Measurements from ENCODE around the gene MAD2L1BP. TPM values are rescaled to one million over a fixed set of nuclear protein-coding genes. Genes with fewer than 3 reads are reported as not detected.
A peak's percentile ranks its signal among the peaks of the same experiment; 100 is the strongest.
"Not testable (repeated sequence)": the region's sequence is repeated elsewhere in the genome, so short reads cannot be mapped to it uniquely, and the experiment has no call there.

The MAD2L1BP gene
- total RNA-seq, 1 donor from 2014 or later, result 27.9 TPM

- no peaks in the 10 kb centered on the region for H3K27me3 ChIP-seq (ENCODE audit: control insufficient read depth, insufficient read depth, low read length)
- no peak overlapping the region for H3K4me3 ChIP-seq (ENCODE audit: low read depth, low read length)
- H3K36me3 ChIP-seq (ENCODE audit: control insufficient read depth, insufficient read depth, low read length), result no peaks in the 10 kb centered on the region
- TF ChIP-seq CTCF (IDR thresholded peaks at IDR 0.05; ENCODE audit: insufficient read depth, low read length, severe bottlenecking), result no peak
- FAIRE-seq (no peak), DNase-seq (ENCODE audit: low read depth) (no peak)
Measured at GRCh38 chr6:43647613-43648012, 12.0 kb downstream of the MAD2L1BP start.

DNA sequence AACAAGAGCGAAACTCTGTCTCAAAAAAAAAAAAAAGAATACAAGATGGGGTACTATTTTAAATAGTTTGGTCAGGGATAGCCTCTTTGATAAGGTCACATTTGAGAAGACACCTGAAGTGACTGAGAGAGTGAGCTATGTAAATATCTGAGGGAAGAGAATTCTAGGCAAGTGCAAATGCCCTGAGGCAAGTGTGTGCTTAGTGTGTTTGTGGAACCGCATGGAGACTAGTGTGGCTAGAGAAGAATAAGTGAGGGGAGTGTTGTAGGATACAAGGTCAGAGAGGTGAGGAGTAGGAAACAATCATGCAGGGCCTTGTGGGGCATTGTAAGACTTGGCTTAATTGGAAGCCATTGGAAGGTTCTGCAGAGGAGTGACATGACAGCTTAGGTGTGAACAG is 12.6 kb downstream of the MAD2L1BP start:
- H3K4me3 ChIP-seq (ENCODE audit: low read depth, low read length), result no peak overlapping the region
- no peak for FAIRE-seq
- no peak for TF ChIP-seq CTCF (IDR thresholded peaks at IDR 0.05; ENCODE audit: insufficient read depth, low read length, severe bottlenecking)
- no peak for DNase-seq (ENCODE audit: low read depth)
- no peaks in the 10 kb centered on the region for H3K36me3 ChIP-seq (ENCODE audit: control insufficient read depth, insufficient read depth, low read length)
- H3K27me3 ChIP-seq (ENCODE audit: control insufficient read depth, insufficient read depth, low read length), result no peaks in the 10 kb centered on the region

GRCh38 chr6:43652822-43653221 is 17.2 kb downstream of the MAD2L1BP start:
- not testable (repeated sequence) for DNase-seq (ENCODE audit: low read depth); FAIRE-seq; H3K4me3 ChIP-seq (ENCODE audit: low read depth, low read length); H3K27me3 ChIP-seq (ENCODE audit: control insufficient read depth, insufficient read depth, low read length); H3K36me3 ChIP-seq (ENCODE audit: control insufficient read depth, insufficient read depth, low read length)

DNA sequence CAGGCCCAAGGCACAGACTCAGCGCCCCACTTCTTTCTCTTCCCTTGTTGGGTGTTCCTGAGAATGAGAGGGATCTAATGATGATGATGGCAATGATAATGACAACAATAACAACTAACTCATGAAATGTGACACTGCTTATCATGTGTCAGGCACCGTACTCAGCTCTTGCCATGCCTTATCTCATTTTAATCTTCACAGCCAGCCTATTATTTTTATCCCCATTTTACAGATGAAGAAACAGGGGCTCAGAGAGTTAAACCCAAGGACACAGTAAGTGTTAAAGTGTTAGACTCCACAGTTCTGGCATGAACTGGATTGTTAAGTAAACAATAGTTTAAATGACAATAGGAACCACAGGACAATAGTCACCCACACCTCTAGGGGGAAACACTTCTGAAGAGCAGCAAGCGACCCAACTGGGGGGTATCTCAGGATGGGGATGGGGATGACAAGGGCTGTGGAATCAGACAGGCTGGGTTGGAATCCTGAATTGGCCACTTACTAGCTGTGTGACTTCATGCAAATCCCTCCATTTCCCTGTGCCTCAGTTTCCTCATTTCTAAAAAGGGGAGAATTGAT is 21.7 kb downstream of the MAD2L1BP start:
- no peak for TF ChIP-seq CTCF (IDR thresholded peaks at IDR 0.05; ENCODE audit: insufficient read depth, low read length, severe bottlenecking)
- no peak for DNase-seq (ENCODE audit: low read depth)
- Histone ChIP-seq H3K4me3 (ENCODE audit: low read depth, low read length) (no peak overlapping the region), H3K36me3 (ENCODE audit: control insufficient read depth, insufficient read depth, low read length) (no peaks in the 10 kb centered on the region), H3K27me3 (ENCODE audit: control insufficient read depth, insufficient read depth, low read length) (no peaks in the 10 kb centered on the region)
- no peak for FAIRE-seq

GRCh38 chr6:43658161-43658560 is 22.5 kb downstream of the MAD2L1BP start:
- Histone ChIP-seq H3K27me3 (ENCODE audit: control insufficient read depth, insufficient read depth, low read length) (no peaks in the 10 kb centered on the region), H3K36me3 (ENCODE audit: control insufficient read depth, insufficient read depth, low read length) (no peaks in the 10 kb centered on the region), H3K4me3 (ENCODE audit: low read depth, low read length) (no peak overlapping the region)
- FAIRE-seq, result no peak
- DNase-seq (ENCODE audit: low read depth), result no peak
- no peak for TF ChIP-seq CTCF (IDR thresholded peaks at IDR 0.05; ENCODE audit: insufficient read depth, low read length, severe bottlenecking)

- FAIRE-seq; H3K4me3 ChIP-seq (ENCODE audit: low read depth, low read length); DNase-seq (ENCODE audit: low read depth); H3K27me3 ChIP-seq (ENCODE audit: control insufficient read depth, insufficient read depth, low read length); H3K36me3 ChIP-seq (ENCODE audit: control insufficient read depth, insufficient read depth, low read length): not testable (repeated sequence)
Measured at GRCh38 chr6:43662948-43663347, 27.3 kb downstream of the MAD2L1BP start.

DNA sequence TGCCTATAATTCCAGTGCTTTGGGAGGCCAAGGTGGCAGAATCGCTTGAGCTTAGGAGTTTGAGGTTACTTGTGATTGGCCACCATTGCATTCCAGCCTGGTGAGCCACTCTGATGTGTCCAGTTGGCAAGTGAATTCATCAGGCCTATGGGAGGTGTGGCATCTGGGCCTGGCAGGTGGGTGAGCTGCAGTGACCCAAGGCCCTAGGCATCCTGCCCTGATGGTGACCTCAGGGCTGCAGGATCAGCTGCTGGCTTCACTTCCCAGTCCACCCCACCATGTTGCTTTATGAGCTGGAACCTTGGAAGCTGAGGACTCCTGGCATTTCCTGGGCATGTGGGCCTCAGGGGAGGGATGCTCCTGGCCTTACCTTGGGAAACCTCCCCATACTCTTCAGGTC is 29.7 kb downstream of the MAD2L1BP start:
- TF ChIP-seq CTCF (IDR thresholded peaks at IDR 0.05; ENCODE audit: insufficient read depth, low read length, severe bottlenecking), result no peak
- DNase-seq (ENCODE audit: low read depth) (peak; percentile 48), FAIRE-seq (no peak)
- Histone ChIP-seq H3K27me3 (ENCODE audit: control insufficient read depth, insufficient read depth, low read length) (no peaks in the 10 kb centered on the region), H3K4me3 (ENCODE audit: low read depth, low read length) (no peak overlapping the region), H3K36me3 (ENCODE audit: control insufficient read depth, insufficient read depth, low read length) (no peaks in the 10 kb centered on the region)

All from bronchial epithelial cell (primary cell).